IPS-20b (cell line): ENCODE results near the gene KCNIP3.

Experiments
- H3K27ac ChIP-seq: one replicate; pipeline ENCODE4 v1.5.1; 2013; ENCODE audit warnings: low read length
- H3K27me3 ChIP-seq: 2 replicates; pipeline ENCODE4 v1.6.1; 2013; ENCODE audit warnings: mild to moderate bottlenecking, low read length, inconsistent platforms; ENCODE audit not compliant: insufficient read depth
- H3K36me3 ChIP-seq: 2 replicates; pipeline ENCODE4 v1.6.1; 2013; ENCODE audit warnings: low read depth, mild to moderate bottlenecking, inconsistent platforms, low read length, moderate library complexity; ENCODE audit not compliant: insufficient read depth
- H3K4me1 ChIP-seq: 2 replicates; pipeline ENCODE4 v1.6.1; 2013; ENCODE audit warnings: mild to moderate bottlenecking, control low read depth, inconsistent platforms, low read length, moderate library complexity; ENCODE audit not compliant: insufficient read depth
- H3K4me3 ChIP-seq: 2 replicates; pipeline ENCODE4 v1.5.1; 2013; ENCODE audit warnings: mild to moderate bottlenecking, low read length, inconsistent platforms
- H3K9ac ChIP-seq: 2 replicates; pipeline ENCODE4 v1.6.1; 2013; ENCODE audit warnings: low read depth, mild to moderate bottlenecking, inconsistent platforms, low read length, moderate library complexity
- H3K9me3 ChIP-seq: 2 replicates; pipeline ENCODE4 v1.6.1; 2013; ENCODE audit warnings: mild to moderate bottlenecking, low read depth, low read length, inconsistent platforms; ENCODE audit not compliant: insufficient read depth

The KCNIP3 gene

GRCh38 chr2:95300450-95300849 lies 3.3 kb downstream of the KCNIP3 start:
- H3K4me1 ChIP-seq: peaks cover 3% of the 10 kb centered on the region; the same call in 1 of the 2 replicates
- no peaks in the 10 kb centered on the region for H3K9me3 ChIP-seq
- H3K36me3 ChIP-seq: no peaks in the 10 kb centered on the region
- no peak overlapping the region for H3K4me3 ChIP-seq
- no peak overlapping the region for H3K9ac ChIP-seq
- H3K27me3 ChIP-seq: peaks cover 9% of the 10 kb centered on the region
- H3K27ac ChIP-seq: no peak overlapping the region

GRCh38 chr2:95301186-95301585 lies 4.0 kb downstream of the KCNIP3 start:
- no peak overlapping the region for H3K27ac ChIP-seq
- H3K36me3 ChIP-seq: no peaks in the 10 kb centered on the region
- peaks cover 8% of the 10 kb centered on the region for H3K27me3 ChIP-seq
- H3K9ac ChIP-seq: no peak overlapping the region
- peaks cover 3% of the 10 kb centered on the region; the same call in 1 of the 2 replicates for H3K4me1 ChIP-seq
- no peak overlapping the region for H3K4me3 ChIP-seq
- H3K9me3 ChIP-seq: no peaks in the 10 kb centered on the region

DNA sequence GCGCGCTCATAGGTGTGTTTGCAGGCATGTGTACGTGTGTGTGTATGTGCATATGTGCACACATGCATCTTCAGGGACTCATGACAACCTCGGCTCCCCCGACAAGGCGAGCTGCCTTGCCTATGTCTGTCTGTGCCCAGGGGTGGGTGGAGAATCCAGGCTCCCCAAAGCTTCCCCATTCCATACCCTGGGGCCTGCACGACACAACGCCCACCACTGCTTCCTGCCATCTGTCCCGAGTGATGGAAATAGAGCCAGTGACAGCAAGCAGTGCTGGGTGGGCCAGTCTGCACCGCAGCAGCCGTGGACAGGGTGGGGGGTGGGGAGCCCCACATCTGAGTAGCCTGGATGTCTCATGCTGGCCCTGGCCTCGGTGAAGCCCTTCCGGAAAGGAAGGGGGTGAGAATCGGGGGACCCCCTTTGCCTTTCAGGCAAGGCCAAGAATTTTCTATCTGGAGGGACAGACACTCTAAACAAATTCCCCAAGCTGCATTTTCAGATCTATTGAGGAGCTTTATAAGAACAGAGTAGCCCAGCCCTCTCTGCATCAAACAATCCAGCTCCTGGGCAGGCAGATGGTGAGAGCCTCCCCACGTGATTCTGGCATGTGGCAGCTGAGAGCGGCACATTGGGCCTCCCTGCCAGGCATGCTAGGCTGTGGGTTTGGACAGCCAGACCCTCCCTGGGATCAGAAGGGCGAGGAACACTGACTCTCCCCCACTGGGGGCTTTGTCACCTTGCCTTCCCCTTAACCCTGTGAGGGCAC lies 4.9 kb downstream of the KCNIP3 start:
- Histone ChIP-seq H3K4me1 (peaks cover 3% of the 10 kb centered on the region; the same call in 1 of the 2 replicates), H3K27ac (no peak overlapping the region)

GRCh38 chr2:95303191-95303919 lies 6.2 kb downstream of the KCNIP3 start:
- H3K27me3 ChIP-seq: no peaks in the 10 kb centered on the region; the same call in 1 of the 2 replicates
- H3K9me3 ChIP-seq: no peaks in the 10 kb centered on the region
- H3K9ac ChIP-seq: no peak overlapping the region
- H3K27ac ChIP-seq: no peak overlapping the region
- no peak overlapping the region for H3K4me3 ChIP-seq
- no peaks in the 10 kb centered on the region for H3K4me1 ChIP-seq
- H3K36me3 ChIP-seq: no peaks in the 10 kb centered on the region

More for the DNA sequence above, 4.9 kb downstream of the KCNIP3 start:
- no peaks in the 10 kb centered on the region for H3K9me3 ChIP-seq
- H3K27me3 ChIP-seq: no peaks in the 10 kb centered on the region; the same call in 1 of the 2 replicates
- H3K36me3 ChIP-seq: no peaks in the 10 kb centered on the region
- no peak overlapping the region for H3K4me3 ChIP-seq
- H3K9ac ChIP-seq: no peak overlapping the region

GRCh38 chr2:95305380-95306061 lies 8.4 kb downstream of the KCNIP3 start:
- Histone ChIP-seq H3K36me3 (no peaks in the 10 kb centered on the region), H3K9ac (no peak overlapping the region), H3K27ac (no peak overlapping the region), H3K4me1 (no peaks in the 10 kb centered on the region), H3K9me3 (no peaks in the 10 kb centered on the region), H3K4me3 (no peak overlapping the region), H3K27me3 (no peaks in the 10 kb centered on the region)

DNA sequence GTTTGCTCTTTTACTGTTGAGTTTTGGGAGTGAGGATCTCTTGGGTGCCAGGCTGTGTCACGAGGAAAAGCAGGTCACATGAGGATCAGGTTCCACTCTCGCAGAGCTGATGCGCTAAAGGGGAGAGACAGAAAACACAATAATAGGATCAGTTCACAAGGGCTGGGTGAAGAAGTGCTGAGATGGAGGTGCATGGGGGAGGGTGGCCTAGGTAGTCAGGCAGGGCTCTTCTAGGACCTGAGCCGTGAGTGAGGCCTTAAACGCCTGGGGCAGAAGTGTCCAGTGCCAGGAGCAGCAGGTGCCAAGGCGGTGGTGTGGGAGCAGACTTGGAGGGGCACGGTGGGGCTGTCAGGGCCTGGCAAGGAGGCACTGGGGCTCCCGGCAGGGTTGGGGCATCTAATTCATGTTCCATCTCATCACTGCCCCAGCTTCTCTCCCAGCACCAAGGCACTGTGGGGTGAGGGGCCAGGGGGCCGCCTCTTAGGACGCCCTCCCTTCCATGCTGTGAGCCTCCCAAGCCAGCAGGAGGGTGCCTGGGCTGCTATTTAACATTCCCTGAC lies 9.3 kb downstream of the KCNIP3 start:
- Histone ChIP-seq H3K9me3 (no peaks in the 10 kb centered on the region), H3K4me1 (no peaks in the 10 kb centered on the region), H3K27ac (no peak overlapping the region), H3K4me3 (no peak overlapping the region), H3K27me3 (no peaks in the 10 kb centered on the region), H3K36me3 (no peaks in the 10 kb centered on the region), H3K9ac (no peak overlapping the region)

DNA sequence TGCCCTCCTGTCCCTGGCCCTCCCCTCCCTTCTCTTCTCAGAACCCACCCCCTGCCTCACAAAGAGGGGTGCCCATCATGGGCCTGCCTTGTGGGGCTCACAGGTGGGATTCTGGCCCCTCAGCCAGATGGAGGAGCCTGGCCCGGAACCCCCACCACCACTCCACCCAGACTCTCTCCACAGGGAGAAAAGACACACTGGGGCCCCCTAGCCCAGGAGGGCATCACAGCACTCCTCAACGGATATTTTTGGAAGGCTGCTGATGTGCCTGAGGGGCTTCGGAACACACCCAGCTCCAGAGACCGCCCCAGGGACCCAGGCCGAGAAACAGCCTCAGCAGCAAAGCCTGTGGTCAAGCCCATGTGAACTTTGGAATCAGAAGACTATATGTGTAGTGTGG lies 9.9 kb downstream of the KCNIP3 start:
- Histone ChIP-seq H3K9me3 (no peaks in the 10 kb centered on the region), H3K27ac (no peak overlapping the region), H3K4me3 (no peak overlapping the region), H3K4me1 (no peaks in the 10 kb centered on the region), H3K36me3 (no peaks in the 10 kb centered on the region), H3K27me3 (no peaks in the 10 kb centered on the region), H3K9ac (no peak overlapping the region)

DNA sequence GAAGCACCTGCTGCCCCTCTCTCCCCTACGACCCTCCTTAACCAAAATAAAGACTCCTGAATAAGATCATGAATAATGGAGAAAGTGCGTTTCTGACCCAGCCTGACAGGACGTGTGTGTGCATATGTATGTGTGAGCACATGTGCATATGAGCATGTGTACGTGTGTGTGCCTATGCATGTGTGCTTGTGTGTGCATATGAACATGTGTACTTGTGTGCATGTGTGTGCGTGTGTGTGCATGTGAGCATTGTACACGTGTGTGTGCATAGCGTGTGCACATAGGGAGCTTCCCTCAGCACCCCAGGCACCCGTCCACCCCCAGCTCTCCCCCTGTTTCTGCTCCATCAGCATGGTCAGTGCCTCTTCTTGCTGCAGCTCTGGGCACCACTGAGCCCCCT lies 10.7 kb downstream of the KCNIP3 start:
- H3K4me3 ChIP-seq: no peak overlapping the region
- H3K4me1 ChIP-seq: no peaks in the 10 kb centered on the region
- H3K27ac ChIP-seq: no peak overlapping the region
- H3K9me3 ChIP-seq: no peaks in the 10 kb centered on the region
- H3K9ac ChIP-seq: no peak overlapping the region
- no peaks in the 10 kb centered on the region for H3K27me3 ChIP-seq
- H3K36me3 ChIP-seq: no peaks in the 10 kb centered on the region

GRCh38 chr2:95308426-95308990 lies 11.4 kb downstream of the KCNIP3 start:
- H3K27me3 ChIP-seq: no peaks in the 10 kb centered on the region
- no peak overlapping the region for H3K9ac ChIP-seq

DNA sequence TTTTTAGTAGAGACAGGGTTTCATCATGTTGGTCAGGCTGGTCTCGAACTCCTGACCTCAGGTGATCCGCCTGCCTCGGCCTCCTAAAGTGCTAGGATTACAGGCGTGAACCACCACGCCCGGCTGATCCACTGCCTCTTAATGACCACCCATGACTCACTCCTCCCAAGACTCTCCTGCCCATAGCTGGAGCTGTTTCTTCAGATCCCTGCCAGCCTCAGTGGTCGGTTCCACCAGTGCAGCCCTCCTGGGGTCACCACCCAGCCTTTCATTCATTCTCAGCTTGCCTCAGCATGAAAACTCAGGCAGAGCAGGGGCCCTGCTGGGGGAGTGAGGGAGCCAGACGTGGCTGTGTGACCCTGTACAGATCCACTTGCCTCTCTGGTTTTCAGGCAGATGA lies 12.5 kb downstream of the KCNIP3 start:
- H3K4me1 ChIP-seq: no peaks in the 10 kb centered on the region
- H3K27ac ChIP-seq: no peak overlapping the region
- no peak overlapping the region for H3K4me3 ChIP-seq
- no peaks in the 10 kb centered on the region for H3K9me3 ChIP-seq
- H3K27me3 ChIP-seq: no peaks in the 10 kb centered on the region
- H3K36me3 ChIP-seq: no peaks in the 10 kb centered on the region
- H3K9ac ChIP-seq: no peak overlapping the region

More at GRCh38 chr2:95308426-95308990, 11.4 kb downstream of the KCNIP3 start:
- H3K27ac ChIP-seq: no peak overlapping the region
- H3K4me3 ChIP-seq: no peak overlapping the region
- no peaks in the 10 kb centered on the region for H3K4me1 ChIP-seq
- no peaks in the 10 kb centered on the region for H3K9me3 ChIP-seq
- no peaks in the 10 kb centered on the region for H3K36me3 ChIP-seq

GRCh38 chr2:95310216-95310615 lies 13.1 kb downstream of the KCNIP3 start:
- H3K4me1 ChIP-seq: no peaks in the 10 kb centered on the region
- H3K4me3 ChIP-seq: no peak overlapping the region

More at GRCh38 chr2:95310216-95310615, 13.1 kb downstream of the KCNIP3 start:
- Histone ChIP-seq H3K36me3 (no peaks in the 10 kb centered on the region), H3K27ac (no peak overlapping the region), H3K27me3 (no peaks in the 10 kb centered on the region), H3K9ac (no peak overlapping the region), H3K9me3 (no peaks in the 10 kb centered on the region)
